CD4-positive, alpha-beta T cell treated with Interleukin-12 subunit alpha and Interleukin-12 subunit beta, for 1 hour (primary cell): ENCODE data around the gene RAC3.
A peak's percentile ranks its signal among the peaks of the same experiment; 100 is the strongest.

Experiments
- DNase-seq: peaks from one replicate; pipeline ENCODE4 v3.0.0-alpha.2; 2020

The RAC3 gene

DNA sequence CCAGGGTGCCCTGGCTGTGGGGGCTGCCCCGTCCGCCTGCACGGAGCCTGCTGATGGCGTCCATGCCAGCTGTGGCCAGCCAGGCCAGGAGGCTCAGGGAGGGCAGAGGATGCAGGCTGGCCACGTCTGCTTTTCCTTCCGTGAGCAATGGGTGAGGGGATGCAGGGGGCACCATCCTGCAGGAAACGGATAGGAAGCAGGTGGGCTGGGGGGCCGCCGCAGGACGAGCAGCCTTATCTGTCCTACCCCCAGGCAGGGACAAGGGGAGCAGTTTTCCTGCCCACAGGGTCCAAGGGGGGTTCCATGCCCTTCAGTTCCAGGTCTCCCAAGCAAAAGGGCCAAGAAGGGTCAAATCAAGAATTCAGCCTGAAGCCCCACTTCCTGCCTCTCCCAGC, 27.4 kb downstream of the RAC3 start:
- no peak for DNase-seq

- no peak for DNase-seq
Measured at GRCh38 chr17:82059272-82060000, 28.0 kb downstream of the RAC3 start.

DNA sequence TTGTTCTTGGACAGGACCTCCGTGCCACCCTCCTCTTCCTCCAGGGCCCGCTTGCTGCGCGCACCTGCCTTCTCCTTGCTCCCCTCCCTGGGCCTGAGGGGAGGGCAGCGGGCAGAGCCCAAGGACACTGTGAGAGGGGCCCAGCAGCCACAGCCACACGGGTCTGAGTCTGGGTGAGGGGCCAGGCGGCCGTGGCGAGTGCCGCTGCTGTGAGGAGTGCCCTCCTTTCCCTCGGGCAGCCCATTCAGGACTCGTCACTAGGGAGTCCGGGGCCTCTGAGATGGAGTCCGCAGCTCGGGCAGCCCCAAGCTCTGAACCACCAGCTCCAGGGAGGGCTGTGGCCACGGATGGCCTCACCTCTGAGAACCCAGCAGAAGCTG, 28.5 kb downstream of the RAC3 start:
- no peak for DNase-seq

DNA sequence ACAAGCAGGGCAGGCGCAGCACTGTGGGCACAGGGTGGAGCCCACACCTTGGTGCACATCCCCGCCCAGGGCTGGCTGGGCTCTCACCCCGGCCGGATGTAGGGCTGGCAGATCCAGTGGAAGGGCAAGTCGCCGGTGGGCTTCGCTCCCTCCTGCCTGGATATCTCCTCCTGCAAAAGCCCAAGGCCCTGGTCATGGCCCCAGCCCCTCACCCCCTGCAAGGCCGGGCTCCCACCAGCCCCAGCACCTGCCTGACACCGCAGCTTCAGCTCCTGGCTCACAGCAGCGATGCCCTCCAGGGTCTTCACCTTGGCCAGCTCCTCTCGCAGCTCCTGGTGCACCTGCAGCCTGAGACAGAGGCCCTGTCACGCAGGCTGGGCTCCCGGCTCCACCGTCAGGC, 29.1 kb downstream of the RAC3 start:
- no peak for DNase-seq

DNA sequence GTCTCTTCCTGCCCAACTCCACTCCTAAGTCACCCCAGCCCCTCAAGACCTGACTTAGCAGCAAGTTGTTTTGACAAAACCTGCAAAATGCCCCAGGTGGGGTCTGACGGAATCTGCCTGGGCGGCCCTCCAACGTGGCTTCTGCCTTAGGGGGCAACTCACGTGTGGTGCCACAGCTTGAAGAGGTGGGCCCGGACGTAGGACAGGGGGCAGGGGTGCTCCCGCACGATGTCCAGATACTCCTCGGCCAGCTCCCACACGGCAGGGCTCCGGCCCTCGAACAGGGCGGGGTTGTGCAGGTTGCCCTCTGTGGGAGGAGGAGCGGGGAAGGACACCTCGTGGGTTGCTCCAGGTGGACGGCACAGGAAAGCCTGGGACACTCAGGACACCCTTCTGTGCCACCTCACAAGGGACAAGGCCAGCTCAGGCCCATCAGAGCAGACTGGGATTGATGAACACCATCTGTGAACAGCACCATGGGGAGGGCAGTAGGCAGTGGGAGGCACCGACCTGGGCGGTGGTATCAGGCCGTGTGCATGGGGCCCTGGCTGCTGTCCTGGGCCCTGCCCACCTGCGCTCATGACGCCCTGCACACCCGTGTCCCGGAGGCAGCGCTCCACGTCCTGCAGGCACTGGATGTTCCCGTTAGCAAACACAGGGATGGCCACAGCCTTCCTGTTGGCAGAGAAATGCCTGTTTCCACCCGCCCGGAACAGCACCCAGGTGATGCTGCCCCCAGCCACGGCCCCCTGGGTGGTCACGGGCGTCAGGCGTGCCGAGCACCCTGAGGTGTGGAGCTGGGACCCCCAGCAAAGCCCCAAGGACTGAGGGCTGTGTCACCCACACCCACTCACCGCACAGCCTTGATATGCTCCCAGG, 29.8 kb downstream of the RAC3 start:
- no peak for DNase-seq

DNA sequence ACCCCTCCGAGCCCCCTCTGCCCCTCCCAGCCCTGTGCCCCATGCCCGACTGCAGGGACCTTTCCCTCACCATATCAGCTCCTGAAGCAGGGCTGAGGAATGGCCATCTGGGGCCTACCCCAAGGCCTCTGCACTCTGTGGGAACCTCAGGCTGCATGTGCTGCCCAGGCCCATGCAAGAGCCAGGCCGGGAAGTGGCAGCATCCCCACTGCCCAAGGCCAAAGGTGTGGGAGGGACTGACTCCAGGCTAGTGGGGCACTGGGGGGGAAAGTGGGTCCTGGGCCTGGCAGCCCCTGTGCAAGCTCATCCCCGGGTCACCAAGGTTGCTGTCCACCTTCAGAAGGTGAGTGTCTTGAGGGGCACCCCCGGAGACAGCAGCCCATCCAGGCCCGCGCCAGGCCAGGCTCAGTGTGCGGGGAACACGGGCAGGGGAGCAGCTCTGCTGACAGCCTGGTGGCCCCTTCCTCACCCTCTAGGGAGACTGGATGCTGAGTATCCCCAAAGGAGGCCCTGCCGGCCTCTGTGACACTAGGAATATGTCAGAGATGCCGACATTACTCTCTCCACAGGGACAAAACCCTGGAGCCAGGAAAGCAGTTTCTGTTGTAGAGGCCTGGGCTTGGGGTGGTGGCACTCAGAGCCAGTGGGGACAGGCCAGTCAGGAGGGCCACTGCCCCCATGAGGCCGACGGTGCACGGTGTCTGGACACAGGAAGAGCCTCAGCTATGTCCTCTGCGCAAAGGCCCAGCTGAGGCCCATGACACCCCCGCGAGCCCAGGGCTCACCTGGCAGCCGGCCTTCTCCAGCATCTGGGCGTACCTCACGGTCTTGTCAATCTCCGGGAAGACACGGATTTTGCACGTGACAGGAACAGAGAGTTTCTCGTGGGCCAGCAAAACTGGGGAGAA, 30.9 kb downstream of the RAC3 start:
- no peak for DNase-seq

DNA sequence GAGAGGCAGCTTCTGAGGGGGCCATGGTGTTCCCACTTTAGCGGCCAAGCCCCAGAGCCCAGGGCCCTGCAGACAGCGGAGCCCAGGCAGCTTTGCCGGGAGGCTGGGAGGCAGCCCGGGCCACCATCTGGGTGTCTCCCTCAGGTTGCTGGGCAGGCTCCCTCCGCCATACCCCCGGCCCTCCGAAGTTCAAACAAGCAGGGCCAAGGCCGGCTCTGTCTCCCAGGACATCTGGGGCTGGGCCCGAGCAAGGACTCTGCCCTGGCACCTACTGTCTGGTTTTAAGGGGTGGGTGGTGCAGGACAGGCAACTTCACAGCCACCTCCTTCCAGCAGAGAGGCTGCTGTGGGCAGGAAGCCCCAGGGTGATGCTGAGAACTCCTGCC, 31.5 kb downstream of the RAC3 start:
- no peak for DNase-seq

- no peak for DNase-seq
Measured at GRCh38 chr17:82063424-82064415, 32.2 kb downstream of the RAC3 start.

GRCh38 chr17:82064433-82065192, 33.1 kb downstream of the RAC3 start:
- DNase-seq: no peak

DNA sequence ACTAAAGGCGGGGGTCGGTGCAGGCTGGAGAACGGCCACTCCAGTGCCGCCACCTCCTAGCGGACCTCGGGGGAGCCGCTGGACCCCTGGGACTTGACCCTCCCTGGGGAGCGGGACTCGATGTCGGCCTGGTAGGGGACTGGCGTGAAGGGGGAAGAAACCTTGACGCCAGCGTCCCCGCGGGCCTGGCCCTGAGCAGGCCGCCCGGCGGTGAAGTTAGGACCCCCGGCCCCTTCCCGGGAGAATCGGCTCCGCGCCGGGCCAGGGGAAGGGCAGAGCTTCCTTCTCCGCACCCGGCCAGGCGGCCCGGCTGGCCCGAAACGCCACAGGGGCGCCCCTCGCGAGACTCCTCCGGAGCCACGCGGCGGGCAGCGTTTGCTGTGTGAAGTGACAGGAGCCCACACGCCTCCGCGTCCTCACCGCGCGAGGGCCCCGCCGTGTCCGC, 33.7 kb downstream of the RAC3 start:
- DNase-seq: no peak

DNA sequence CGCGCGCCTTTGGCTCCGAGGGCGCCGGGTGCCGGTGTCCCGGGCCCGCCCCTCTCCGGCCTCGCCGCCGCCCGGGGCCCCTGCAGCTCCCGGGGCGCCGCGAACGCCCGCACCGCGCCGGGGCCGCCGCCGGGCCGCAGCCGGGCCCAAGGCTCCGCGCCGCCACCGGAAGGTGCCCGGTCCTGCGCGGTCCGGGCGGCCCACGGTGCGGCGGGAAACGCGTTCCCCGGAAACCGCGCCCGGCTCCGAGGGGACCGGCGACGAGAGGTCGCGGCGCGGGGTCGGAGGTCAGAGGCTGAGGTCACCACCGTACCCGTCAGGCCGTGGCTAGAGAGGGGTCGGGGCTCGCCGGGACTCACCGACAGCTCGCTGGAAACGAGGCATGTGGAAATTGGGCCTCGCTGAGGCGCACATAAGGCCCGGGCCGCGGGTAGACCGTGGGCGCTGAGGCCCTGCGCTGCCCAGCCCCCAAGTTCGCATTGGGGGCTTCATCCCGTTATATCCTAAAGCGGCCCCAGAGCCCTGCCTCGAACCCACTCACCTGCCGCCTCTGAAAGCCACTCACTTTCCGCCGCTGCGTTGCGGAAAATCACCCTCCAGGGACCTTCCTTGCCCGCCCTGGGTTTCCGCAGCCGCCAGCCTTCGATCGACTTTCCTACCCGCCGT, 34.3 kb downstream of the RAC3 start, which contains the start of gene DUS1L:
Gene DUS1L (minus strand): TSS at position 167 of the 666 bp plus-strand sequence. CDS start 745 bp downstream, outside the sequence.
- peak; percentile 80 for DNase-seq

GRCh38 chr17:82070611-82071010, 39.1 kb downstream of the RAC3 start:
- no peak for DNase-seq

DNA sequence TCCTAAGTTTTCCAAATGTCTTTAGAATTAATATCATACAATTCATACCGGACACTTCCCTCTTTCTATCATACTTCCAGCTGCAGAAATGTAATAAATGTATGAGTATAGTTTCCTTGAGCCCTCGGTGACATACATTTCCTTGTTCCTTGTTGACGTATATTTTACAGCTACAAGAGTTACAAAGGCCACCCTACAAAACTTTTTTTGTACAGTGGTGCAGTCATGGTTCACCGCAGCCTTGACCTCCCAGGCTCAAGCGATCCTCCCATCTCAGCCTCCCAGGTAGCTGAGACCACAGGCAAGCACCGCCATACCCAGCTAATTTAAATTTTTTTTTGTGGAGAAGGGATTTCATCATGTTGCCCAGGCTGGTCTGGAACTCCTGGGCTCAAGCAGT, 41.3 kb downstream of the RAC3 start:
- DNase-seq: no peak

GRCh38 chr17:82073446-82073845, 42.0 kb downstream of the RAC3 start:
- no peak for DNase-seq

DNA sequence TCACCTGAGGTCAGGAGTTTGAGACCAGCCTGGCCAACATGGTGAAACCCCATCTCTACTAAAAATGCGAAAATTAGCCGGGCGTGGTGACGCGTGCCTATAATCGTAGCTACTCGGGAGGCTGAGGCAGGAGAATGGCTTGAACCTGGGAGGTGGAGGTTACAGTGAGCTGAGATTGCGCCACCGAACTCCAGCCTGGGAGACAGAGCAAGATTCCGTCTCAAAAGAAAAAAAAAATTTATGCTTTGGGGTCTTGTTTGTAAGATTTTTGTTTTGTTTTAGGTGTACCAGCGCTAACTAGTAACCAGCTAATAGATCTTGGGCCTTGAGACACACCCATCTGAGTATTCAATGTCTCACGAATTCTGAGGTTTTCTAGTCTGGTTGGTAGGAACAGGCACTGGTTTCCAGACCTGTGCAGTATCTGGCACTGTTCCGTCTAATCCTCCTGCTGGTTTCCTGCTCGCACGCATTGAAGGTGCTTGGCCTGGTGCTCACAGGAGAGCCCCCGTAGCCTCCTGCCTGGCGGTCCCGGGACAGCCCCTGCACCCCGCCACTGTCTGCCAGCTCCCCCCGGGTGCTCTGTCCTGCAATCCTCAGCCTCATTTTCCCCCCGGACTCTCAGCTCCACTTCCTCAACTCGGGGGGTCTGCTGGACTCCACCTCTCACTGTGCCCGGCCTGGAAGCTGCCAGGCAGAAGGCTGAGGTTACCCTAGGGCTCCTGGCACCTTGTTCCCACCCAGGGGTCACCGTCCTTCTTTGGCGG, 44.7 kb downstream of the RAC3 start:
- DNase-seq: no peak

- DNase-seq: no peak
Measured at GRCh38 chr17:82076785-82077591, 45.5 kb downstream of the RAC3 start.

- DNase-seq: no peak
Measured at GRCh38 chr17:82077617-82078358, 46.3 kb downstream of the RAC3 start.

GRCh38 chr17:82078433-82078832, 47.0 kb downstream of the RAC3 start:
- no peak for DNase-seq
